Measurements from ENCODE around the gene GABRB2.
"Not testable (repeated sequence)": the region's sequence is repeated elsewhere in the genome, so short reads cannot be mapped to it uniquely, and the experiment has no call there.

The GABRB2 gene

DNA sequence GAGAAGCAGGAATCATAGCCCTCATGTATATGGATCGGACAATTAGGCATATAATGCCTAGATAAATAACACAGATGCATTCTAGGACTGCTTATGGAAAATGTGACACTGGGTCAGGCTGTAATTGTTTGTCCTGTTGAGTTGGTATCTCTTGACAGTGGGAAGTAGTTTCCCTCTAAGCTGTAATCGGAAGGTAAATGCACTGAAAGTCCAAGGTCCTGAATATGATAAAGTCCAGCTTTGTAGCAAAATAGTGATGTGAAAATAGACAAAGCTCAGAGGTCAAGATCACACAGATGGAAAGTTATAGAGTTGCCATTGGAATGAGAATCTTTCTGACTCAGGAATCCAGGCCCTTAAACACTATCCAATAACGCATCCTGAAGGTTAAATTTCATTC is 214.2 kb downstream of the GABRB2 start:
- no peak overlapping the region for H3K9ac ChIP-seq (ENCODE audit: low read depth, low read length)
- H3K9me3 ChIP-seq (ENCODE audit: insufficient read depth, low read depth, low read length): no peaks in the 10 kb centered on the region
- H3K4me3 ChIP-seq (ENCODE audit: low read length): no peak overlapping the region
- H3K4me1 ChIP-seq (ENCODE audit: insufficient read depth, low read length): peaks cover 16% of the 10 kb centered on the region; the same call in 1 of the 2 replicates
- no peaks in the 10 kb centered on the region for H3K36me3 ChIP-seq (ENCODE audit: insufficient read depth, low read depth, low read length)
- H3K27ac ChIP-seq (ENCODE audit: low read length): no peak overlapping the region
- no peaks in the 10 kb centered on the region for H3K27me3 ChIP-seq (ENCODE audit: insufficient read depth, low read length)

DNA sequence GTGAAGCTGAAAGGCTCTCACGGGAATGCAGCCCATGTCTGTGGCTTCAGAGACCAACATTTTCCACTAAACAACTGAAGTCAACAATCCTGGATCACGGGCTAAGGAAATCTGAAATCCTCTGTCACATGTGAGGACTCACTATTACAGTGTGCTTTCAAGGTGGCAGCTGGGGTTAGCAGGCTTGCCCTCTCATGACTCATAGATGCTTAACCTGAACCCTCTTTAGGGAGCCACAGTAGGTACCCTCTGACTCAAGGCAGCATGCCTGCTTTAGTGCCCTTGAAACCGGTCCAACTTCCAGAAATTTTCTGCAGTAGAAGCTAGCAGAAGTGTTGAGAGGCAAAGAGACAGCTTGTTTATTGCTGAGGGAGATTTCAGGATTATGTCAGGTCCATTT is 232.5 kb downstream of the GABRB2 start:
- H3K9ac ChIP-seq (ENCODE audit: low read depth, low read length): no peak overlapping the region
- H3K9me3 ChIP-seq (ENCODE audit: insufficient read depth, low read depth, low read length): no peaks in the 10 kb centered on the region
- no peak overlapping the region for H3K27ac ChIP-seq (ENCODE audit: low read length)
- no peaks in the 10 kb centered on the region for H3K36me3 ChIP-seq (ENCODE audit: insufficient read depth, low read depth, low read length)
- H3K4me3 ChIP-seq (ENCODE audit: low read length): no peak overlapping the region
- H3K27me3 ChIP-seq (ENCODE audit: insufficient read depth, low read length): no peaks in the 10 kb centered on the region
- H3K4me1 ChIP-seq (ENCODE audit: insufficient read depth, low read length): no peaks in the 10 kb centered on the region

DNA sequence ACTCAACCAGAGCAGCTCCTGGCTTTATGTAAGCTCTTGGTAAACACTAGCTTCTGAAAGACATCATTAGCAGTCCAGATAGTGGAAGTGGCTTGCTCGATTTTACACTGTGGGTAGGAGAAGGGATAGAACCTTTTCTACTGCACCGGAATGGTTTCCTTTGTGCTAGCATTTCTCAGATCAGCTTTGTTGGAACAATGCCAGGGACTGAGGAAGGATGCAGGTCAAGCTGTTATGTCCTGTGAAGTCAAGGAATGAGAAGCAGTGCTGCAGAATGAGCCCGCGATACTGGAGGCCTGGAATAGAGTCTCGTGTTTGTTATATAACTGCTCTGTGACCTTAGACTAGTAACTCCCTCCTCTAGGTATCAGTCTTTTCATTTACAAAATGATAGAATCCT is 233.6 kb downstream of the GABRB2 start:
- no peaks in the 10 kb centered on the region for H3K9me3 ChIP-seq (ENCODE audit: insufficient read depth, low read depth, low read length)
- H3K36me3 ChIP-seq (ENCODE audit: insufficient read depth, low read depth, low read length): no peaks in the 10 kb centered on the region
- H3K9ac ChIP-seq (ENCODE audit: low read depth, low read length): no peak overlapping the region
- H3K27me3 ChIP-seq (ENCODE audit: insufficient read depth, low read length): no peaks in the 10 kb centered on the region
- H3K27ac ChIP-seq (ENCODE audit: low read length): no peak overlapping the region
- no peaks in the 10 kb centered on the region for H3K4me1 ChIP-seq (ENCODE audit: insufficient read depth, low read length)
- no peak overlapping the region for H3K4me3 ChIP-seq (ENCODE audit: low read length)

DNA sequence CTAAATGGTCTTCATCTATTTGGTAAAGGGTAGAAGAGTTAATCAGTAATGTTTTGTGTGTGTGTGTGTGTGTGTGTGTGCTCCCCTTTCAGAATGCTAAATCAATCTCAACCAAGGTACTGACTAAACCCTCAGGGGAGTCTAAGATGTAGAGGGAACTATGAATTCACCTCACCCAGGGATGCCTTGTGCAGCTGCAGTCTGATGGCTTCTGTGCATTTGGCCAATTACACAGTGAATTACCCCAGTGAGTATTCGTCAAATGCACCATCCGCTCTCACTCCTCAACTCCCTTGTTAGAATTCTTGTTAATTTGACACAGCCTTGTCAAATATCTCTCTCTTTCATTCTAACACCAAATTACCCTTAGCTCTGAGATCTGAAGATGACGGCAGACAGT is 234.6 kb downstream of the GABRB2 start:
- Histone ChIP-seq H3K36me3 (ENCODE audit: insufficient read depth, low read depth, low read length) (no peaks in the 10 kb centered on the region), H3K4me1 (ENCODE audit: insufficient read depth, low read length) (no peaks in the 10 kb centered on the region), H3K27ac (ENCODE audit: low read length) (no peak overlapping the region), H3K9me3 (ENCODE audit: insufficient read depth, low read depth, low read length) (no peaks in the 10 kb centered on the region), H3K9ac (ENCODE audit: low read depth, low read length) (no peak overlapping the region), H3K4me3 (ENCODE audit: low read length) (no peak overlapping the region), H3K27me3 (ENCODE audit: insufficient read depth, low read length) (no peaks in the 10 kb centered on the region)

DNA sequence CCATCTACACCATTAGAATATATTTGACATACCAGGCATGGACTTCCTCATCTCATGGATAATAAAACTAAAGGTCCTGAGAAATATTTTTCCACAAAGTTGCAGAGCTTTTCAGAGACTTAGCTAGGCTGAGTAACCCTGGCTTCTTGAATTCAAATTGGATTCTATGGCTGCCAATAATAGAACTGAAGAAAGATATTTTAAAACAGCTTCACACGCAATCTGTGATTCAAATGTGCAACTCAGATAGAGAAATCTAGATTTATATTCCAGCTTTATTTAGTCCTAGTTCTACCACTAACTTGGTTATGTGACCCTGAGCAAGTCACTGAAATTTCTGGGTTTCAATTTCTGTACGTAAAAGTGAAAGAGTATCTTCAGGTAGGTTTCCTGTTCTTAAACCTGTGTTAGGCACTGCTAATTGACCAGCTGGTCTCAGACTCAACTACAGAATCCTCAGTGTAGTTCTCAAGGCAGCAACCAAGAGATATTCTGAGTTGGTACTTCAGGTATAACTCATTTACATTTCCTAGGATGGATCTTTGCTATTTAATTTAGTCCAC is 235.3 kb downstream of the GABRB2 start:
- Histone ChIP-seq H3K9ac (ENCODE audit: low read depth, low read length) (no peak overlapping the region), H3K36me3 (ENCODE audit: insufficient read depth, low read depth, low read length) (no peaks in the 10 kb centered on the region), H3K27me3 (ENCODE audit: insufficient read depth, low read length) (no peaks in the 10 kb centered on the region), H3K27ac (ENCODE audit: low read length) (no peak overlapping the region), H3K9me3 (ENCODE audit: insufficient read depth, low read depth, low read length) (no peaks in the 10 kb centered on the region), H3K4me1 (ENCODE audit: insufficient read depth, low read length) (no peaks in the 10 kb centered on the region), H3K4me3 (ENCODE audit: low read length) (no peak overlapping the region)

- Histone ChIP-seq H3K27ac (ENCODE audit: low read length) (no peak overlapping the region), H3K4me3 (ENCODE audit: low read length) (no peak overlapping the region), H3K36me3 (ENCODE audit: insufficient read depth, low read depth, low read length) (no peaks in the 10 kb centered on the region)
These were observed 240.1 kb downstream of the GABRB2 start for GRCh38 chr5:161306351-161306995.

DNA sequence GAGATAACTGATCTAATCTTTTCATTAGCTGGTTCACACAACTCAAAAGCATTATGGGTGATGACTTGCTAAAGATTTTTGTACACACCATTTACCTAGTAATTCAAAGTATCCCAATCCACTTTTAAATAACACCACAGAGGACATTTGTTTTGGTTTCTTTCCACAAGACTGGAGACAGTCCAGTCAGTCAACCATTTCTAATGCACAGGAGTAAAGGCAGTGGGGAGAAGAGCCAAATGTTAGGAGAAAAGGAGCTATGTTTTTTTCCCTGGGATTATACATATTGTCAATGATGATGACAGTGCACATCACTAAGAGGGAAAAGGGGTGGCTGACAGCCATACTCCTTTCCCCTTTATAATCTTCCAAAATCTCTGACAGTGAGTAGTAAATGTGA is 240.9 kb downstream of the GABRB2 start:
- Histone ChIP-seq H3K9ac (ENCODE audit: low read depth, low read length) (no peak overlapping the region), H3K4me1 (ENCODE audit: insufficient read depth, low read length) (no peaks in the 10 kb centered on the region), H3K27me3 (ENCODE audit: insufficient read depth, low read length) (no peaks in the 10 kb centered on the region), H3K4me3 (ENCODE audit: low read length) (no peak overlapping the region), H3K36me3 (ENCODE audit: insufficient read depth, low read depth, low read length) (no peaks in the 10 kb centered on the region), H3K27ac (ENCODE audit: low read length) (no peak overlapping the region), H3K9me3 (ENCODE audit: insufficient read depth, low read depth, low read length) (no peaks in the 10 kb centered on the region)

More at GRCh38 chr5:161306351-161306995, 240.1 kb downstream of the GABRB2 start:
- Histone ChIP-seq H3K9me3 (ENCODE audit: insufficient read depth, low read depth, low read length) (no peaks in the 10 kb centered on the region), H3K4me1 (ENCODE audit: insufficient read depth, low read length) (no peaks in the 10 kb centered on the region), H3K9ac (ENCODE audit: low read depth, low read length) (no peak overlapping the region), H3K27me3 (ENCODE audit: insufficient read depth, low read length) (no peaks in the 10 kb centered on the region)

DNA sequence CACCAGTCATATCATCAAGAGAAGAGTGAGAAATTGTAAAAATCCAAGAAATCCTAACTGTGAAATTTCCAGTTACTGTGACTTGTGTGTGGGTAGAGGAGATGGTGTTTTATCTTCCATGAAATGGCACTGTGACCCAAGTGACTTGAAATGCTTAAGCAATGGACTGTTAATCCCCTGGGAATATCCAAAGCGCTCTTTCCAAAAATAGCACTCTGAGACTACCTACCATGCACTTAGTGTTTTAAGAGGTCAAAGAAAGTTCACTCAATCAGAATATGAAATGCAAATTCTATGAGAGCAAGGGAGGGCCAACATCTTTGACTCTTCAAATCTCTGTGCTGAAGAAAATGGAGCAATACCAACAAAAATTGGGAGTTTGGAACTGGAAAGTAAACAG is 244.0 kb downstream of the GABRB2 start:
- Histone ChIP-seq H3K36me3 (ENCODE audit: insufficient read depth, low read depth, low read length) (no peaks in the 10 kb centered on the region), H3K4me3 (ENCODE audit: low read length) (no peak overlapping the region), H3K9me3 (ENCODE audit: insufficient read depth, low read depth, low read length) (no peaks in the 10 kb centered on the region), H3K27me3 (ENCODE audit: insufficient read depth, low read length) (no peaks in the 10 kb centered on the region), H3K9ac (ENCODE audit: low read depth, low read length) (no peak overlapping the region), H3K4me1 (ENCODE audit: insufficient read depth, low read length) (no peaks in the 10 kb centered on the region), H3K27ac (ENCODE audit: low read length) (no peak overlapping the region)

DNA sequence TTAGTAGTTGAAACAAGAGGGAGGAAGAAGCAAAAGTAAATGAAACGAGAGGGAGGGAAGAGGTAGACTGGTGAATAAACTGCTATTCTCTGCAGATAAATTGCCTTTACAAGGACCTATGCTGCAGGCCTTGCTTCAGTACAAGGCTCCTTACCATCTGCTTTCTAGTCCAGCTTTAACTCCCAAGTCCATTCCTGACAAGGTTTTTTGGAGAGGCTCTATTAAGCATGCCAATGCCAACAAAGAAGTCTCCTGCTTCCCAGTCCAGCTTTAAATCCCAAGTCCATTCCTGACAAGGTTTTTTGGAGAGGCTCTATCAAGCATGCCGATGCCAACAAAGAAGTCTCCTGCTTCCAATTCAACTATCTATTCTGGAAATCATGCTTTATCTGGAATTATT is 244.9 kb downstream of the GABRB2 start:
- no peaks in the 10 kb centered on the region for H3K4me1 ChIP-seq (ENCODE audit: insufficient read depth, low read length)
- no peaks in the 10 kb centered on the region for H3K36me3 ChIP-seq (ENCODE audit: insufficient read depth, low read depth, low read length)

DNA sequence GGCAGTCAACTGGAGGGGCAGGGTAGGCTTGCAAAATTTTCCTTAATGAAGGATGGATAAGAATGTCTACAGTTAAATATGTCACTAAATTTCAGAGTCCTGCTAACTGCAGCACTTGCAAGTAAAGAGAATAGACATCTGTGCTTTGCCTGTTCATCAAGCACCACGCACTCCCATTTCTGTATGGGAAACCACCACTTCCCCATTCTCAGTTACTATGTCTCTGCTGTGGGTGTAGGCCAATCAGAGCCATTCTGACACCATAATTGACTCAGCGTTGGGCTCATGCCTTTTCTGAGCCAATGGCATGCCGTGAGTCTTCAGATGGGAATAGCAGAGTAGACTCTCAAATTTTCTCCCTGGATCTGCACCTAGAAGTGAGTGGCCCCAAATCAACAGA is 247.5 kb downstream of the GABRB2 start:
- Histone ChIP-seq H3K27me3 (ENCODE audit: insufficient read depth, low read length) (no peaks in the 10 kb centered on the region), H3K4me1 (ENCODE audit: insufficient read depth, low read length) (no peaks in the 10 kb centered on the region), H3K4me3 (ENCODE audit: low read length) (no peak overlapping the region), H3K9me3 (ENCODE audit: insufficient read depth, low read depth, low read length) (no peaks in the 10 kb centered on the region), H3K9ac (ENCODE audit: low read depth, low read length) (no peak overlapping the region), H3K36me3 (ENCODE audit: insufficient read depth, low read depth, low read length) (no peaks in the 10 kb centered on the region), H3K27ac (ENCODE audit: low read length) (no peak overlapping the region)

More for the DNA sequence above, 244.9 kb downstream of the GABRB2 start:
- no peak overlapping the region for H3K9ac ChIP-seq (ENCODE audit: low read depth, low read length)
- no peak overlapping the region for H3K27ac ChIP-seq (ENCODE audit: low read length)
- no peak overlapping the region for H3K4me3 ChIP-seq (ENCODE audit: low read length)
- H3K9me3 ChIP-seq (ENCODE audit: insufficient read depth, low read depth, low read length): no peaks in the 10 kb centered on the region
- no peaks in the 10 kb centered on the region for H3K27me3 ChIP-seq (ENCODE audit: insufficient read depth, low read length)

DNA sequence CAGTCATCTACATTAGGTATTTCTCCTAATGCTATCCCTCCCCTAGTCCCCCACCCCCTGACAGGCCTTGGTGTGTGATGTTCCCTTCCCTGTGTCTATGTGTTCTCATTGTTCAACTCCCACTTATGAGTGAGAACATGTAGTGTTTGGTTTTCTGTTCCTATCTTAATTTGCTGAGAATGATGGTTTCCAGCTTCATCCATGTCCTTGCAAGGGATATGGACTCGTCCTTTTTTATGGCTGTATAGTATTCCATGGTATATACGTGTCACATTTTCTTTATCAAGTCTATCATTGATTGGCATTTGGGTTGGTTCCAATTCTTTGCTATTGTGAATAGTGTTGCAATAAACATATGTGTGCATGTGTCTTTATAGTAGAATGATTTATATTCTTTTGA is 249.1 kb downstream of the GABRB2 start:
- not testable (repeated sequence) for H3K36me3 ChIP-seq (ENCODE audit: insufficient read depth, low read depth, low read length); H3K9me3 ChIP-seq (ENCODE audit: insufficient read depth, low read depth, low read length); H3K27ac ChIP-seq (ENCODE audit: low read length); H3K27me3 ChIP-seq (ENCODE audit: insufficient read depth, low read length); H3K4me1 ChIP-seq (ENCODE audit: insufficient read depth, low read length); H3K4me3 ChIP-seq (ENCODE audit: low read length); H3K9ac ChIP-seq (ENCODE audit: low read depth, low read length)

DNA sequence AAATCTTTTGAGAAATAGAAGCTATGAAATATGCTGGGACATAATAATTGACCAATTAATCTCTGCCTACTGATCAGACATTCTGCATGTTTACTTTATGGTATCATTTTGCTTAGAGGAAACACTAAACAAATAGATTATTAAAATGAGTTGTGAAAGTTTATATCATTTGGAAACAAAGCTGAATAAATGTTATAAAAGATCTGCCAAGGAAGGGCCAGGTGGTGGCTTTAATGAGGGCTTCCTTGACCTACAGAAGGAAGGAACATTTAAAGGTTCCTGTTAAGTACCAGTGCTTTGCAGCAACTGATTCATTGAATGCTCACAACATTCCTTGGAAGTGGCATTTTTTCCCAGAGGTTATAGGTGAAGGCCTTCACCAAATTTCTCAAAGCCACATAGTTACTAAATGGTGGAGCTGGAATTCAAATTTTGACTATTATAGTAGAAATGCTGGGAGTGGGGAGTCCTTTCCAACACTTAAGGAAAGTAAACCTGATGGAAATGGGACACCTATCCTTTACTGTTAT is 250.7 kb downstream of the GABRB2 start:
- Histone ChIP-seq H3K9me3 (ENCODE audit: insufficient read depth, low read depth, low read length) (no peaks in the 10 kb centered on the region), H3K36me3 (ENCODE audit: insufficient read depth, low read depth, low read length) (no peaks in the 10 kb centered on the region), H3K4me3 (ENCODE audit: low read length) (no peak overlapping the region), H3K27ac (ENCODE audit: low read length) (no peak overlapping the region), H3K4me1 (ENCODE audit: insufficient read depth, low read length) (no peaks in the 10 kb centered on the region), H3K27me3 (ENCODE audit: insufficient read depth, low read length) (no peaks in the 10 kb centered on the region), H3K9ac (ENCODE audit: low read depth, low read length) (no peak overlapping the region)
